Epithelial cell of esophagus (primary cell): ENCODE measurements around the gene ARHGAP42.

ENCODE experiments used
- DNase-seq: peaks from one replicate; pipeline ENCODE4 v3.0.0; 2010; ENCODE audit warnings: low read depth
- H3K4me3 ChIP-seq: 2 replicates; pipeline ENCODE4 v1.5.1; 2011; ENCODE audit warnings: mild to moderate bottlenecking, low read length, control low read depth
- CTCF ChIP-seq: IDR thresholded peaks from 2 replicates; pipeline ENCODE4 v1.5.1; 2011; ENCODE audit warnings: low read depth, mild to moderate bottlenecking, low read length, control low read depth, inconsistent platforms; ENCODE audit not compliant: insufficient read depth; ENCODE audit errors: missing control alignments

Gene ARHGAP42

DNA sequence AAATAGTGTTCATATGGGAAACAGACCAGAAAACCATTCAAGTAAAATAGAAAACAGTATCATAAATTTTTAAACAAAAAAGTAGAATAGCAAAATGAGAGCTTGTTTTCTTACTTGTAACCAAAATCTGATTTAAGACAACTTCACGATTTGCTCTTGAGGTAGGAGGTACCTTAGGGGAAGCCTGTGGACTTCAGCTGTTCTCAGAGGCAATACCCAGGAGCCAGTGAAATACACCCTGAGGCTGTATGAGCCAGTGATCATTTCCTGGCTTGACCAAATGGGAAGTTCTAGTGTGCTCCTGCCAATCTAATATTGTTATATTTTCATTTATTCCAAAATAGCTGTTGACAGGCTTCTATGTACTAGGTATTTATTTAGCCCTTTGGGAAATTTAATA is 104.8 kb downstream of the ARHGAP42 start:
- no peak for TF ChIP-seq CTCF
- H3K4me3 ChIP-seq, result no peak overlapping the region
- peak; percentile 65 for DNase-seq

DNA sequence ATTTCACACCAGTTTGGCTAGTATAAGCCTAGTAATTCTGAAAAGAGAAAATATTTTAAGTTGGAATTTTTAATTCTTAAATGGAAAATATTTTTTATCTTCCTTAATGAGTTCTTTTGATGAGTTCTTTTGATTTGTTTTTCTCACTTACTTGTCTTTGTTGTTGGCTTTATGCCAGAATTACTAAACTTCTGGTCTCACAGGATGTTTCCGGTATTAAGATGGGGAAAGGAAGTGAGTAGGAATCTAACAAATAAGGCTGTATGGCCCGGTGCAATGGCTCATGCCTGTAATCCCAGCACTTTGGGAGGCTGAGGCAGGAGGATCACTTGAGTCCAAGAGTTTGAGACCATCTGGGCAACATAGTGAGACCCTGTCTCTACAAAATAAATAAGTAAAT is 106.4 kb downstream of the ARHGAP42 start:
- DNase-seq, result peak; percentile 35
- no peak overlapping the region for H3K4me3 ChIP-seq
- TF ChIP-seq CTCF, result no peak

DNA sequence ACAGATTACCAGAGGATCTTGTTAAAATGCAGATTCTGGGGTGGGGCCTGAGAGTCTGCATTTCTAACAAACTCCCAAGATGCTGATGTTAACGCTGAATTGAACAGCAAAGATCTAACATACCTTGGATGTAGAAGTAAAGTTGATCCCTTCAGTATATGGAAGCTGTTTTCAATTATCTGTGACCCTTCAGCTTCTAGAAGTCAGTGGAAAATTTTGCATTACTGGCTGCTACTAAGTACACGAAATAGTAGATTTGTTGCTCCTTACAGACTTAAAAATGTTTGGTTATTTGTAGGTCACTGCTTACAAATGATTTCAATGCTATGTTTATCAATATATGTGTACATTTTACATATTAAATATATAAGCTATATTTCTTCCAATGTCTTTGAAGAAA is 107.4 kb downstream of the ARHGAP42 start:
- DNase-seq, result no peak
- TF ChIP-seq CTCF, result no peak
- no peak overlapping the region for H3K4me3 ChIP-seq

DNA sequence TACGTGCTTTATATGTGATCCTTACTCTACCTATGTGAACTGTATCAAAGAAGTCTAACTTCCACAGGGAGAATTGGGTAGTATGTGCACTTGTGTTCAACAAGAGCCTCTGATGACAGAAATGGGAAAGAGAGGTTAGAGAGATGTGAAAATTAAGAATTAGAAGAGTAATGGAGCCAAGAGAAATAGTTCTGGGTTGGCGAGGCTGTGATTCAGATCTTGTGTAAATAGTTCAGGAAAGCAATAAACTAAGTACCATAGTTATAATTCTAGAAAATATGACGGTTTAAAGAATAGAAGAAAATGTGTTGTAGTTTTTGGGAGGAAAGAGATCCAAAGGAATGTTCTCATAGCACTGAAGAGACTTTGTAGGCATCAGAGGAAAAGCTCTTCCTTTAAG is 112.4 kb downstream of the ARHGAP42 start:
- no peak for TF ChIP-seq CTCF
- H3K4me3 ChIP-seq, result no peak overlapping the region

DNA sequence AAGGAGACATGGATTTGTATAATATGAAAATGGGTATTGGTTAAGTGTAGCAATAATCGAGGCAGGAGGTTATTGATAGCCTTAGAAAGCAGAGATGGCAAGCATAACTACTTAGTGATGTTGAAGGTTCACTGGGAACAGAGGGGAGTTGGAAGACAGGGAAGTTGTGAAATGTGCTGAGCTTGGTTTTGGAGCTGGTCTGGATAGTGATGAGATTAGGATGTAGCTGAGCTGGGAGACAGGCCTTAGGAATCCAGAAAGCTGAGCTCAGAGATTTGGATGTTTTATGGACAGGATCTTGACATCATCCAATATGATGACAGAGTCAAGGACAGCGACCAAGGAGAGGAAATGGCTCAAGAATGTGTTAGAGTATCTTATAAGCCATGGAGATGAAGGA is 113.1 kb downstream of the ARHGAP42 start:
- H3K4me3 ChIP-seq, result no peak overlapping the region
- TF ChIP-seq CTCF, result no peak
- DNase-seq, result no peak

More for the DNA sequence above, 112.4 kb downstream of the ARHGAP42 start:
- no peak for DNase-seq

DNA sequence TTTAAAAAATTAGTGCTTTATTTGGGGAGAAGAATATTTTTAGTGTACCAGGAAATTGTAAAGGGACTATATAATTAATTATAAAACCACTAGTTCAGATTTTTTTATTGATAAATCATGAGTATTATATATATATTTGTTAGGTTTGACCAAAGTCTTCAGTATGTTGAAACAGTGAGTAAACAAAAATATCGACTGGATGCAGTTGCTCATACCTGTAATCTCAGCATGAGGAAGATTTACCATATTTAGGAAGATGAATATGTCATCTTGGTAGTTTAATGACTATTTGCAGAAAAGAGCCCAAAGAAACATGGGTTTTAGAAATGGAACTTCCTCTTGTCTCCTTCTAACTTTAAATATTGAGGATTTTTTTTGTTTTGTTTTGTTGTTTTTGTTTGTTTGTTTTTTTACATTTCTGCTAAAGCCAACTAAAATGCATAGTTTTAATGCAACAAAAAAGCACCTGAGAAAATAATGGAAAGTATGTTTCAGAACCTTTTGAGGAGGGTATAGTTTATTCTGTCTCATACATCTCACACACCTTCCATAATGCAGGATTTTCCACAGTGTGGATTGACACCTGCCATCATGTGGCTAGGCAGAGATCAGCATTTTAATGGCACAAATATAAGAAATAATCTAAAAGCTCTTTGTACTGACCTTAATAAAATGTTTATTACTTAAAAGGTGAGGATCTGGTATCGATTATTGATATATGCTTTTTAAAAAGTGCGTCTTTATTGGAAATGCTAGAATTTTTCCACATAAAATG is 114.3 kb downstream of the ARHGAP42 start:
- no peak for DNase-seq
- no peak overlapping the region for H3K4me3 ChIP-seq
- no peak for TF ChIP-seq CTCF
